ENCODE results near the gene CXCR4.

GRCh38 chr2:136141510-136142149 is 23.7 kb upstream of the CXCR4 start:
- TF ChIP-seq CTCF (conservative IDR thresholded peaks at IDR 0.05) = no peak
- no peak for TF ChIP-seq EZH2 (IDR thresholded peaks at IDR 0.05; ENCODE audit: low read depth)

All from PC-9 (cell line).